Fibroblast of lung (primary cell): Measurements from ENCODE around the gene SCGB3A2. TPM values are rescaled to one million over a fixed set of nuclear protein-coding genes. Genes with fewer than 3 reads are reported as not detected.

Source experiments
- DNase-seq, 2 donors: peaks; one replicate each; pipeline versions ENCODE4 v3.0.0 to v3.0.0-alpha.2; 2010; ENCODE audit warnings: low read depth in 2 of 2
- H2AFZ ChIP-seq: 2 replicates; pipeline ENCODE4 v1.5.1; 2012; ENCODE audit warnings: low read length, control low read depth, inconsistent platforms
- H3K27ac ChIP-seq: 2 replicates; pipeline ENCODE4 v1.5.1; 2011; ENCODE audit warnings: low read length, control low read depth; ENCODE audit not compliant: insufficient read depth
- H3K27me3 ChIP-seq: 2 replicates; pipeline ENCODE4 v1.5.1; 2011; ENCODE audit warnings: mild to moderate bottlenecking, low read length; ENCODE audit not compliant: control insufficient read depth, insufficient read depth
- H3K36me3 ChIP-seq: 2 replicates; pipeline ENCODE4 v1.5.1; 2011; ENCODE audit warnings: low read length; ENCODE audit not compliant: control insufficient read depth, insufficient read depth
- H3K4me1 ChIP-seq: 2 replicates; pipeline ENCODE4 v1.5.1; 2011; ENCODE audit warnings: low read length; ENCODE audit not compliant: control insufficient read depth, insufficient read depth; ENCODE audit errors: extremely low read depth
- H3K4me2 ChIP-seq: 2 replicates; pipeline ENCODE4 v1.5.1; 2011; ENCODE audit warnings: low read length, control low read depth; ENCODE audit not compliant: insufficient read depth; ENCODE audit errors: extremely low read depth
- H3K4me3 ChIP-seq, 4 experiments: fragments of 200-600 bp in 1 of 4; sonication (generic) in 1 of 4; replicated peaks in 1 of 4; 2 replicates each; pipeline ENCODE4 v1.5.1; 2011 to 2016; ENCODE audit warnings: low read length in 4 of 4, low read depth in 3 of 4, mild to moderate bottlenecking in 3 of 4, control low read depth in 2 of 4, inconsistent platforms in 1 of 4, mixed read lengths in 1 of 4; ENCODE audit not compliant: insufficient read depth in 1 of 4; ENCODE audit errors: control extremely low read depth in 1 of 4
- H3K79me2 ChIP-seq: 2 replicates; pipeline ENCODE4 v1.5.1; 2012; ENCODE audit warnings: mild to moderate bottlenecking, low read length, inconsistent platforms; ENCODE audit not compliant: control insufficient read depth, insufficient read depth
- H3K9ac ChIP-seq: 2 replicates; pipeline ENCODE4 v1.5.1; 2011; ENCODE audit warnings: mild to moderate bottlenecking, low read length, control low read depth; ENCODE audit not compliant: insufficient read depth
- H3K9me3 ChIP-seq: 2 replicates; pipeline ENCODE4 v1.5.1; 2012; ENCODE audit warnings: low read depth, low read length; ENCODE audit not compliant: control insufficient read depth, insufficient read depth
- H4K20me1 ChIP-seq: 2 replicates; pipeline ENCODE4 v1.5.1; 2011; ENCODE audit warnings: low read length; ENCODE audit not compliant: control insufficient read depth, insufficient read depth; ENCODE audit errors: extremely low read depth
- EZH2 ChIP-seq: IDR thresholded peaks from 2 replicates; pipeline ENCODE4 v1.5.1; 2012; ENCODE audit warnings: low read length, control low read depth, mild to moderate bottlenecking; ENCODE audit errors: missing control alignments
- polyA plus RNA-seq, 2 donors: library from polyadenylated mRNA; depleted of rRNA in 1 of 2; stranded (reverse) in 1 of 2; unstranded in 1 of 2; fragments of >200 nt; gene quantifications; 2 replicates each; pipeline ENCODE4 v1.2.1, GENCODE V29; 2011 to 2012; ENCODE audit warnings: missing spikeins in 1 of 2
- total RNA-seq: library from RNA; depleted of rRNA; stranded (reverse); fragments of >200 nt; gene quantifications from 2 replicates; pipeline ENCODE4 v1.2.1, GENCODE V29; 2014
- TF ChIP-seq, protein P1 (sequence below), 2 donors: IDR thresholded peaks in 1 of 2; conservative IDR thresholded peaks in 1 of 2; 1 replicate in 1 of 2; 2 replicates in 1 of 2; pipeline ENCODE4 v1.5.1; 2011 to 2012; ENCODE audit warnings: low read length in 2 of 2, control low read depth in 1 of 2, inconsistent platforms in 1 of 2, low read depth in 1 of 2, mild to moderate bottlenecking in 1 of 2

SCGB3A2 gene
- total and polyA plus RNA-seq, 2 donors (not counting 1 experiment from before 2014, with no cell fraction given): not detected

DNA sequence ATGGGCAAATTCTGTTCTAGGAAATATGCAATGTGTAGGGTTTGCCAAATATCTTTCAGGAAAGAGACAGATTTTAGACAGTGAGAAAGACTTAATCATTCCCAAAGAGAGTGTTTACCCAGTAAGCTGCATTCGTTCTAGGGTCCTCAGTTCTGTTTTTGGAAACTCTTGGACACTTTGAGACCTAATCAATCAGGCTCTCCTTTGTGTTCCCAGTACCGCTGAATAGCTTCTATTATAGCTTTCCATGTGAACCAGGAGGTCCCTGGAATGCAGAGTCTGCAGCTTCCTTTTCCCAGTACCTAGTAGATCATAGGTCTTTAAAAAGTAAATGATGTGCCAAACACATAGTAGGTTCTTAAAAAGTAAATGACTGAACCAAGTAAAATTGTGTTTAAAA, 35.6 kb upstream of the SCGB3A2 start:
- Histone ChIP-seq H3K9ac (no peak overlapping the region), H2AFZ (no peak overlapping the region), H3K4me3 (no peak overlapping the region), H3K4me1 (no peaks in the 10 kb centered on the region), H3K9me3 (no peaks in the 10 kb centered on the region), H3K36me3 (no peaks in the 10 kb centered on the region), H3K27me3 (no peaks in the 10 kb centered on the region), H3K27ac (no peak overlapping the region), H4K20me1 (no peaks in the 10 kb centered on the region), H3K79me2 (no peaks in the 10 kb centered on the region), H3K4me2 (no peak overlapping the region)
- DNase-seq: no peak
- TF ChIP-seq, protein P1, sequence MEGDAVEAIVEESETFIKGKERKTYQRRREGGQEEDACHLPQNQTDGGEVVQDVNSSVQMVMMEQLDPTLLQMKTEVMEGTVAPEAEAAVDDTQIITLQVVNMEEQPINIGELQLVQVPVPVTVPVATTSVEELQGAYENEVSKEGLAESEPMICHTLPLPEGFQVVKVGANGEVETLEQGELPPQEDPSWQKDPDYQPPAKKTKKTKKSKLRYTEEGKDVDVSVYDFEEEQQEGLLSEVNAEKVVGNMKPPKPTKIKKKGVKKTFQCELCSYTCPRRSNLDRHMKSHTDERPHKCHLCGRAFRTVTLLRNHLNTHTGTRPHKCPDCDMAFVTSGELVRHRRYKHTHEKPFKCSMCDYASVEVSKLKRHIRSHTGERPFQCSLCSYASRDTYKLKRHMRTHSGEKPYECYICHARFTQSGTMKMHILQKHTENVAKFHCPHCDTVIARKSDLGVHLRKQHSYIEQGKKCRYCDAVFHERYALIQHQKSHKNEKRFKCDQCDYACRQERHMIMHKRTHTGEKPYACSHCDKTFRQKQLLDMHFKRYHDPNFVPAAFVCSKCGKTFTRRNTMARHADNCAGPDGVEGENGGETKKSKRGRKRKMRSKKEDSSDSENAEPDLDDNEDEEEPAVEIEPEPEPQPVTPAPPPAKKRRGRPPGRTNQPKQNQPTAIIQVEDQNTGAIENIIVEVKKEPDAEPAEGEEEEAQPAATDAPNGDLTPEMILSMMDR (conservative IDR thresholded peaks at IDR 0.05 in 1 of 2, IDR thresholded peaks at IDR 0.05 in 1 of 2; ENCODE audit: low read depth in 1 of 2, low read length in 2 of 2): no peak
- no peak for TF ChIP-seq EZH2

DNA sequence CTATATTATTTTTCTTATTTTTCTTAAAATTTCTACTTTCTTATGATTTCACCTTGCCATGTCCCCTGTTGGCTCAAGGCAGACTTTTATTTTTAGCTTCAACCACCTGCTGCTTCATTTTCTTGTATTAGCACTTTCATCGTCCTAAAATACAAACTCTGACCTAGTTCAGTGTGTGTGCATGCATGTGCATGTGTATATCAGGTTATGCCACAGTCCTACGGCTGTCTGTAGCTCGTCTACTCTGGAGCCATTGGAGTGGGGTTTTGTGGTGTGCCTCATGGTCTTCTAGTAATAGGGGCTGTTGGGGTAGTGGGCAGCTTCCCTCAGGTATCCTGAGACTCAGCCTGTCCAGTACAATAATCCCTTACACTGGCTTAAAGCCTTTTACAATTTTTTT, 33.7 kb upstream of the SCGB3A2 start:
- Histone ChIP-seq H3K27me3 (no peaks in the 10 kb centered on the region), H3K79me2 (no peaks in the 10 kb centered on the region)

DNA sequence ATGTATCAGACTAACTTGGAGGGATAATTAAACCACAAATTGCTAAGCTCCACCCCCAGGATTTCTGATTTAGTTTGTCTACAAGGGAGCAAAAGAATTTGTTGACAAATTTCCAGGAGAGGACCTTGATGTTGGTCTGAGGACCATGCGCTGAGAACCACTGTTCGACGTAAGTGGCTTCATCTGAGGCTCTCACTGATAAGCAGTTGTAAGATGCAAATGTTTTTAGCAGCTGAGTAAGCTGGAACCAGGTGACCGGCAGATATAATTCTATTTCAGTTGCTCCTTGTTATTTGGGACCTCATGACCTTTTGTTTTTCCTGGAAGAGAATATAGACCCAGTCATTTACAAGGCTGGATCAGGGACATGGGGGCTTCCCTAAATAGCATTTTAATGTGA, 32.9 kb upstream of the SCGB3A2 start:
- no peak for DNase-seq
- Histone ChIP-seq H3K4me1 (no peaks in the 10 kb centered on the region), H3K36me3 (no peaks in the 10 kb centered on the region), H2AFZ (no peak overlapping the region), H3K9ac (no peak overlapping the region), H3K4me2 (no peak overlapping the region), H4K20me1 (no peaks in the 10 kb centered on the region), H3K9me3 (no peaks in the 10 kb centered on the region), H3K79me2 (no peaks in the 10 kb centered on the region), H3K4me3 (no peak overlapping the region), H3K27me3 (no peaks in the 10 kb centered on the region), H3K27ac (no peak overlapping the region)
- TF ChIP-seq, protein P1 (conservative IDR thresholded peaks at IDR 0.05 in 1 of 2, IDR thresholded peaks at IDR 0.05 in 1 of 2; ENCODE audit: low read depth in 1 of 2, low read length in 2 of 2): no peak
- no peak for TF ChIP-seq EZH2

More for the DNA sequence above, 33.7 kb upstream of the SCGB3A2 start:
- H3K9me3 ChIP-seq: no peaks in the 10 kb centered on the region
- DNase-seq: no peak
- H3K4me3 ChIP-seq: no peak overlapping the region
- no peaks in the 10 kb centered on the region for H3K4me1 ChIP-seq
- H3K36me3 ChIP-seq: no peaks in the 10 kb centered on the region
- no peak overlapping the region for H3K27ac ChIP-seq
- no peak overlapping the region for H3K9ac ChIP-seq
- no peak overlapping the region for H2AFZ ChIP-seq
- no peaks in the 10 kb centered on the region for H4K20me1 ChIP-seq
- TF ChIP-seq EZH2: no peak
- TF ChIP-seq, protein P1 (conservative IDR thresholded peaks at IDR 0.05 in 1 of 2, IDR thresholded peaks at IDR 0.05 in 1 of 2; ENCODE audit: low read depth in 1 of 2, low read length in 2 of 2): no peak
- no peak overlapping the region for H3K4me2 ChIP-seq
